Measurements from ENCODE around the gene NFE2L3. TPM values are rescaled to one million over a fixed set of nuclear protein-coding genes. Genes with fewer than 3 reads are reported as not detected.

Gene NFE2L3
- total and polyA plus RNA-seq, 2 donors (not counting 1 experiment from before 2014, with no cell fraction given): 1.4 to 1.6 TPM

DNA sequence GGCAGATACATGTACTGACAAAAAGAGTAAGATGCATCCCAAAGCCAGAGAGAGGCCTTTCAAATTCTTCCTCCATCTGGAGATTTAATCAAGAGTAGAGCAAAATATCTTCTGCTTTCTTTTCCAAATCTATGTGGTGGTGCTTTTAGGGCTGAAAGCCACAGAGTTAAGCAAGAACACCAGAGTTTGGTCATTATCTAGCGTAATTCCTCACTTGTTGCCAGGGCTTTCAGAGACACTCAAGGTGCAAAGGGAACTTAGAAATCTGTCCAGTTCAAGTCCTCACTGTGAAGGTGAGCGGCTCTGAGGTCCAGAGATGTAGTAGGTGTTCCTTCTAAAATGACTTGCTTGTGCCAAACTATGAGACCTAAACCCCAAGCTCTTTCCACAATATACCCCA lies 10.9 kb upstream of the NFE2L3 start:
- TF ChIP-seq CTCF (IDR thresholded peaks at IDR 0.05) (no peak), EZH2 (IDR thresholded peaks at IDR 0.05; ENCODE audit: borderline replicate concordance, insufficient read depth, low read depth, low read length, poor library complexity, severe bottlenecking) (no peak)
- Histone ChIP-seq H3K27ac (ENCODE audit: low read length in 2 of 2) (no peak overlapping the region), H3K4me2 (replicated peaks; ENCODE audit: low read depth, low read length, poor library complexity, severe bottlenecking) (no peak overlapping the region), H4K20me1 (ENCODE audit: control insufficient read depth, insufficient read depth, low read length, poor library complexity, severe bottlenecking) (no peaks in the 10 kb centered on the region), H2AFZ (ENCODE audit: insufficient read depth, low read depth, low read length, poor library complexity, severe bottlenecking) (no peak overlapping the region), H3K36me3 (replicated peaks in 1 of 2; ENCODE audit: control extremely low read depth in 1 of 2, control insufficient read depth in 1 of 2, extremely low read depth in 1 of 2, insufficient read depth in 2 of 2, low read length in 1 of 2) (no peaks in the 10 kb centered on the region), H3K9ac (ENCODE audit: low read length) (no peak overlapping the region), H3K4me3 (ENCODE audit: control extremely low read depth in 1 of 5, extremely low read depth in 1 of 5, insufficient read depth in 1 of 5, low read depth in 2 of 5, low read length in 4 of 5) (no peak overlapping the region), H3K9me3 (ENCODE audit: control extremely low read depth in 1 of 3, control insufficient read depth in 2 of 3, insufficient read depth in 1 of 3, low read length in 2 of 3) (no peaks in the 10 kb centered on the region), H3K27me3 (replicated peaks in 1 of 4; ENCODE audit: control extremely low read depth in 1 of 4, control insufficient read depth in 3 of 4, insufficient read depth in 4 of 4, low read length in 3 of 4) (peaks cover 0 to 10% (median 0%) of the 10 kb centered on the region in 4 experiments), H3K4me1 (ENCODE audit: control insufficient read depth in 2 of 2, insufficient read depth in 2 of 2, low read length in 2 of 2) (no peaks in the 10 kb centered on the region), H3K79me2 (ENCODE audit: control insufficient read depth, insufficient read depth, low read length) (no peaks in the 10 kb centered on the region)
- POLR2A ChIA-PET: no interaction called here
- ATAC-seq (ENCODE audit: low read depth) (no peak), DNase-seq (no peak)
- no peaks in the 10 kb centered on the region for H3K9me3 Mint-ChIP-seq (ENCODE audit: insufficient read depth)
- H3K27me3 Mint-ChIP-seq: peaks cover 13% of the 10 kb centered on the region
- intact Hi-C loops (cut with micrococcal nuclease): no loop called here
- H3K27ac Mint-ChIP-seq: no peak overlapping the region
- CTCF ChIA-PET: interaction anchor here (0.7 kb wide), 1 partner anchor 25 kb away, joined by 3 read pairs; no protein-coding TSS in a partner anchor
- no peak overlapping the region for H3K4me3 Mint-ChIP-seq
- WGBS (ENCODE audit: insufficient coverage): no CpG with 5 or more reads among the region's 2 CpGs
- no peaks in the 10 kb centered on the region for H3K4me1 Mint-ChIP-seq

DNA sequence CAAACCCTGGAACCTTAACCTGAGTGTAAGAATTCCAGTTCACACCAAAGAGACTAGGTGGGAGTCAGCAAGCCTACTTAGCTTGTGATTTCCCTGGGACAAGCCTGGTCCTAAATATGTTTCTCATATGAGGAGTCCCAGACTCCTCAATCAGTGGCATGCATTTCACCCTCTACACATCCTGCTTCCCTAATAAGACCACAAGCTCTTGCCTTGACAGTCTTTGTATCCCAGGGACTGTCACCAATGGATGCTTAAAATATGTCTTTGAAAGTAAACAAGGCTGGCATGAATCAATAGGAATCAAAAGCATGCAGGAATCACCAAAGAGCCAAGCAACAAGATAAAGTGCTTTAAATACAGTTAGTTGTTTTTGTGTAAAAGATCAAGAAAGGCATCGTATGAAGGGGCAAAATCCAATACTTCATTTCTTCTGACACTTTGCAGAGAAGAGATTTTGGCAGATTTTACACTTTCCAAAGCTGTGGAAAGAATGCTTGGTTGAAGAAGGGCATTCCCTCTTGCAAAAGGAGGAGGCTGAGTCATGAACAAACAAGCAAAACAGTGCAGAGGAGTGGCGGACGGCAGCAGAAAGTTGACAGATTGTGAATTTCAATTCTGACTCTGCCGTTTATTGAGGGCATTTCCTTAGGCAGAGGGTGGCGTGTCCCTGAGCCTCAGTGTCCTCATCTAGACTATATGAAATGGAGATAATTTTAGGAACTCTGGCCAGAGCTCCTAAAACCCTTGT lies 8.5 kb upstream of the NFE2L3 start:
- Mint-ChIP-seq H3K9me3 (ENCODE audit: insufficient read depth) (no peaks in the 10 kb centered on the region), H3K4me1 (no peaks in the 10 kb centered on the region), H3K4me3 (no peak overlapping the region), H3K27ac (no peak overlapping the region), H3K27me3 (peaks cover 13% of the 10 kb centered on the region)
- H3K9ac ChIP-seq (ENCODE audit: low read length): no peak overlapping the region
- WGBS (ENCODE audit: insufficient coverage): 97% methylated on average over 4 of the region's 5 CpGs
- no peak overlapping the region for H2AFZ ChIP-seq (ENCODE audit: insufficient read depth, low read depth, low read length, poor library complexity, severe bottlenecking)
- ChIA-PET POLR2A (no interaction called here), CTCF (interaction anchor here (0.6 kb wide), 1 partner anchor 139 kb away, joined by 3 read pairs; no protein-coding TSS in a partner anchor)
- TF ChIP-seq CTCF (IDR thresholded peaks at IDR 0.05) (no peak), EZH2 (IDR thresholded peaks at IDR 0.05; ENCODE audit: borderline replicate concordance, insufficient read depth, low read depth, low read length, poor library complexity, severe bottlenecking) (no peak)
- DNase-seq (no peak), ATAC-seq (ENCODE audit: low read depth) (no peak)
- no peak overlapping the region for H3K4me2 ChIP-seq (replicated peaks; ENCODE audit: low read depth, low read length, poor library complexity, severe bottlenecking)
- peaks cover 0 to 10% (median 1%) of the 10 kb centered on the region in 4 experiments for H3K27me3 ChIP-seq (replicated peaks in 1 of 4; ENCODE audit: control extremely low read depth in 1 of 4, control insufficient read depth in 3 of 4, insufficient read depth in 4 of 4, low read length in 3 of 4)
- H3K36me3 ChIP-seq (replicated peaks in 1 of 2; ENCODE audit: control extremely low read depth in 1 of 2, control insufficient read depth in 1 of 2, extremely low read depth in 1 of 2, insufficient read depth in 2 of 2, low read length in 1 of 2): no peaks in the 10 kb centered on the region
- H3K4me1 ChIP-seq (ENCODE audit: control insufficient read depth in 2 of 2, insufficient read depth in 2 of 2, low read length in 2 of 2): no peaks in the 10 kb centered on the region
- H4K20me1 ChIP-seq (ENCODE audit: control insufficient read depth, insufficient read depth, low read length, poor library complexity, severe bottlenecking): no peaks in the 10 kb centered on the region
- H3K27ac ChIP-seq (ENCODE audit: low read length in 2 of 2): no peak overlapping the region
- peaks cover 0 to 9% (median 0%) of the 10 kb centered on the region in 3 donors for H3K9me3 ChIP-seq (ENCODE audit: control extremely low read depth in 1 of 3, control insufficient read depth in 2 of 3, insufficient read depth in 1 of 3, low read length in 2 of 3)
- no peaks in the 10 kb centered on the region for H3K79me2 ChIP-seq (ENCODE audit: control insufficient read depth, insufficient read depth, low read length)
- intact Hi-C loops (cut with micrococcal nuclease): no loop called here
- H3K4me3 ChIP-seq (ENCODE audit: control extremely low read depth in 1 of 5, extremely low read depth in 1 of 5, insufficient read depth in 1 of 5, low read depth in 2 of 5, low read length in 4 of 5): no peak overlapping the region
